Stimulated activated naive CD8-positive, alpha-beta T cell treated with anti-CD3 and anti-CD28 coated beads, Interleukin-15, Interleukin-2, amounts not matched to agents 100 U/mL and 50 U/mL, for 24 hours (primary cell): Measurements from ENCODE around the gene EYA3.

Source experiments
- ATAC-seq: fragments of 150-1000 bp; cut with Tn5 transposase; one replicate; pipeline ENCODE4 v1.10.0; 2021
- DNase-seq: peaks from one replicate; pipeline ENCODE4 v3.0.0; 2021

The EYA3 gene

DNA sequence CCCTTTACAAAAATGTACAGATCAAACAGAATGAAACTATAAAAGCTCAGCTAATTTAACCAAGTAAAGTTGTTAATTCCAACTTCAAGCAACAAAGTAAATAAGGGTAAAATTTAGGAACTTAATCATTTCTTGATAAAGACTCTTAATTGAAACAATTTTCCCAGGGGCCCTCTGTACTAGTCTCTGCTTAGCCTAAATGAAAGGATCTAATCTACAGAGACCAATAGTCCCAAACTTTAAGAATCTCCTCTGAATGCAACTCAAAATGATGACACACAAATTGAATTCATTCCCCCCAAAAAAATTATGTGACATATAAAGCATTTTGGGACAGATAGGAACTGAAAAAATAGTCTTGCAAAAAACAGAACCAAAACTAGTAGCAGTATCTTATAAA, 16.6 kb downstream of the EYA3 start:
- ATAC-seq (no peak), DNase-seq (no peak)

DNA sequence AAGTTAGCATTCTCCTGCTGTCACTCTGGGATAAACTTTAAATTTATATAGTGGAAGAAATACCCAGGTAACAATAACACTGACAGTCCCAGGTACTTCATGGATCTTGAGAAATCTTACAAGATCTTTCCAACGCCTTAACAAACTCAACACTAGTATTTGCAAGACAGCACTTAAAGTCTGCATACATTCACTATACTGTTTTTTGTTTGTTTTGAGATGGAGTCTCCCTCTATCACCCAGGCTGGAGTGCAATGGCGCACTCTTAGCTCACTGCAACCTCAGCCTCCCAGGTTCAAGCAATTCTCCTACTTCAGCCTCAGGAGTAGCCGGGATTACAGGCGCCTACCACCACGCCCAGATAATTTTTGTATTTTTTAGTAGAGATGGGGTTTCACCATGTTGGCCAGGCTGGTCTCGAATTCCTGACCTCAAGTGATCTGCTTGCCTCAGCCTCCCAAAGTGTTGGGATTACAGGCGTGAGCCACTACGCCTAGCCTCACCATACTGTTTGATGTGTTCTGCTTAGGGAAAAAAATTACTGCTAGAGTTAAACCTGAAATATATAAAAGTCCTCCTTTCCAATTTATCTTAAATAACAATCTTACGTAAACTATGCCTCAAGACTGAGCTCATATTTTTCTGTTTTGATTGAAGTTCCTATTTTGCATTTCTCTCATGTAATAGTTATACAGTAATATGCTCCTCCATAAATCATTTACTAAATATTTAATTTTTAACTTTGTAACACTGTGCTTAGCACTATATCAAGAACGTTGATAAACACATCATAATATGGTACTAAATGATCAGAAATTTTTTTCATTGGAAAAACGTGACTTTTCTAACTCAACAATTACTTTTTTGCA, 17.5 kb downstream of the EYA3 start:
- DNase-seq (no peak), ATAC-seq (no peak)

DNA sequence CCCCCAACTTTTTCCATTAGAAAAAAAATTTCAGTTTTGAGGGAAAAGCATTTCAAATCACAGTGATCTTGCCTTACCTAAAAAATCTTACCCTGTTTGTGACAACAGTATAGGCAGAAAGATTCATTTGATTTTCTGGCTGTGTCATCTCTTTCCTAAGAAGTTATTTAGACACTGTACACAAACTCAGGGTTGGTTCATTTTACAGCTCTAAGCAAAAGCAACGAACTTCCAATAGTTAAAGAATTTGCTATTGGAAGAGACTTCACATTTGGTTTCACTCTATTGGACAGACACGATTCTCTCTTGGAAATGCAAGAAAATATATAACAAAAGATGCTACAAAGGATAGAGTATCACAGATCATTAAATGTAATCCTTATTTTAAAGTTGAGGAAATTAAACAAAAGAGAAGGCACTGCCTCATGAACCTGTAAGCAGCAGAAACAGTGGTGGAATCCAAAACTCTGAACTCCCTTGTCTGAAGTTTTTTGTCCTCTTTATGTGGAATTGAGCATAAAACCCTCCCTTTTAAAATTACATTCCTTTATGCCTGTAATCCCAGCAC, 20.8 kb downstream of the EYA3 start:
- DNase-seq: no peak
- ATAC-seq: no peak

DNA sequence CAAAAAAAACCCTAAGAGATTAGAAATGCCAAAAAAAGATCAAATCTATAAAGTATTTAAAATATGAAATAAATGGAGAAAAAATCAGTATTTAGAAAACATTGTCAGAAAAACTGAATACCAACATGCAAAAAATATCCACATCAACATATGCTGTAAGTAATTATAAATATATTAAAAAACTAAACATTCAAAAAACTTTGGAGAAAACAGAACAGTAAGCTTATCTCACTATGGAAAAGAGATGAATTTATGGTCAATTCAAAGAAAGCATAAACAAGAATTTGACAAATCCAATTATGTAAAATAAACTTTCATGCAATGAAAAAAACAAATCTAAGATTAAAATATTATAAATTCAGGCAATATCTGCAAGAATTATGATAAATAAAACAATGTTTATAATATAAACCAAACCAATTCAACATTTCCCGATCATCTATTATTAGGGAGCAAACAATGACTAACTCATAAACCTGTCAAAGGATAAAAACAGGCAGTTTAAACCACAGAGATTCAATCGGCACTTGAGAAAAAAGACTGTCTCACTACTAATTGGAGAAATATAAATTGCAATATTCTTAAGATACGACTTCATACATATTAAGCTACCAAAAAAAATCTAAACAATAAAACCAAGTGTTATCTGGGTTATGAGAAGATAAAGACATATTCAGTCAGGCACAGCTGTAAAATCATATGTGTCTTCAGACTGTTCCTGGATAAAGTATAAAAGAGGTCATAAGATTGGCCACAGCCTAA, 21.8 kb downstream of the EYA3 start:
- DNase-seq (no peak), ATAC-seq (no peak)

DNA sequence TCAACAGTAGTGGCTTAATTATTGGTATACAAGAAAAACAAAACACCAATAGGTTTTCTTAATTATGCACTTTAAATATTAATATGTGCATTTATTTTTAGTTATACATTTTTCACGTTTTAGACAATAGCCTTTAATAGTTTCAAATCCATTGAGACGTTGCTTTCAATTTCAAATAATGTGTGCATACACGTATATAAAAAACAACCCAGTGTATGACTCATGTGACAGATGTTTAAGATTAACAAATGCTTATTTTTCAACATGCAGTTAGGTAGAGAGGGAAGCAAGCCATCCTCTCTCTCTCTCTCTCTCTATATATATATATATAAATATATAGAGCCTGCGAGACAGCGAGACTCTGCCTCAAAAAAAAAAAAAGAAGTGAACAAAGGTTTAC, 24.3 kb downstream of the EYA3 start:
- ATAC-seq (no peak), DNase-seq (no peak)

DNA sequence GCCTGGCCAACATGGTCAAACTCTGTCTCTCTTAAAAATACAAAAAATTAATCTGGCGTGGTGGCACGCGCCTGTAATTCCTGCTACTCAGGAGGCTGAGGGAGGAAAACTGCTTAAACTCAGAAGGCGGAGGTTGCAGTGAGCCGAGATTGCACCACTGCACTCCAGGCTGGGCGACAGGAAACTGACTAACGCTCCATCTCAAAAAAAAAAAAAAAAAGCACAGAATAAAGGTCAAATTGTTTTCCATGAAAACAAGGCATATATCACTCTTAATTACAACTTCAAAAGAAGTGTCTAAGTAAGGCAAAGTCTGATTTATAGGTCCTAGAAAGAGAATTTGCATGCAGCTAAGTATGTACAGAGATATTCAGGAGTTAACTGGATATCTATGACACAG, 25.6 kb downstream of the EYA3 start:
- peak; percentile 89 for ATAC-seq
- DNase-seq: peak; percentile 46

DNA sequence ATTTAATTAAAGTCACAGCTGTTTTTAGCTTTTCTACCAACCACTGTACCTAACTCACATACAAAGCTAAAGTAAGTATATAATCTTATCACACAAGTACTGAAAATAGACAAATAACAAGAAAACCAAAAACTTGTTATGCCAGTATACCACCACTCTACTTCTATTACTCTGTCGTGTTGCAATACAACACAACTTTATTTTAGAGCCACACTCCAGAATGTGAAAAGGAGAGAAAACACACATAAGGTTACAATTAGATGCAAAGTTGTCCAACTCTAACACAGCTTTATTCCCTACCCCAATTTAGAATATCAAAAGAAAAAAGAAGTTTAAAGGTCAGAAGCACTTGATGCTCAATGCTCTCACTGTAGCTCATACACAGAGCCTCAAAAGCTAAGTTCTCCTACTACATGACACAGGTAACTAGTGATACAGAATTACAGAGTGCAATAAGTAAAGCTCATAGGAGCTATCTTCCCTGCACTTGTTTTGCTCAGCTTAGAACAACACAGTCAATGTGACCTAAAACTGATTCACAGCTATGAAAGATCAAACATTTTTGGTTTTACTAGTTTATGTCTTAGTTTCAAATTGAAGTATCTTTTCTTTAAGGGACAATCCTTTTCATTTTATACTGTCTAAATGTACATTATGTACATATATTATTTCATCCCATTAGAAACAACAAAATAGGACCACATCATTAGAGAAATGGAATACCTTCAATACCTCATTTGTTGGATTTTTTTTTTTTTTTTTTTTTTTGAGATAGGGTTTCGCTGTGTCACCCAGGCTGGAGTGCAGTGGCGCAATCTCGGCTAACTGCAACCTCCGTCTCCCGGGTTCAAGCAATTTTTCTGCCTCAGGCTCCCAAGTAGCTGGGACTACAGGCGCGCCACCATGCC, 29.2 kb downstream of the EYA3 start:
- peak; percentile 55 for ATAC-seq
- no peak for DNase-seq

DNA sequence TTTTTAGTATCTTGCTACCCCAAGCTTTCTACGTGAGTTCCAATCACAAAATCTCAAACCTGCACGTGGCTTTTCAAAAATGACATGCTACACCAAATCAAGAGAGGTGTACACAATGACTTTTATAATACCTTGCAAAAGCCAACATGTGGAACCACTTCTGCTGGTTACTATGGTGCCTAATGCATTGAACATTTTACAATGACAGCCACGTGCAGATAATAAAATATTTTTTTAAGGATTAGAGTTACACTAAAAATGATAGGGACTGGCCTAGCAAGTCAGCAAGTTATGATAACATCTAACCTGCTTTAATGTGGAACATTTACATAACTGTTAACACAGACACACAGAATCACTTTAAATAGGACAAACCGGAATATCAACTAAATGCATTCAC, 30.2 kb downstream of the EYA3 start:
- no peak for ATAC-seq

DNA sequence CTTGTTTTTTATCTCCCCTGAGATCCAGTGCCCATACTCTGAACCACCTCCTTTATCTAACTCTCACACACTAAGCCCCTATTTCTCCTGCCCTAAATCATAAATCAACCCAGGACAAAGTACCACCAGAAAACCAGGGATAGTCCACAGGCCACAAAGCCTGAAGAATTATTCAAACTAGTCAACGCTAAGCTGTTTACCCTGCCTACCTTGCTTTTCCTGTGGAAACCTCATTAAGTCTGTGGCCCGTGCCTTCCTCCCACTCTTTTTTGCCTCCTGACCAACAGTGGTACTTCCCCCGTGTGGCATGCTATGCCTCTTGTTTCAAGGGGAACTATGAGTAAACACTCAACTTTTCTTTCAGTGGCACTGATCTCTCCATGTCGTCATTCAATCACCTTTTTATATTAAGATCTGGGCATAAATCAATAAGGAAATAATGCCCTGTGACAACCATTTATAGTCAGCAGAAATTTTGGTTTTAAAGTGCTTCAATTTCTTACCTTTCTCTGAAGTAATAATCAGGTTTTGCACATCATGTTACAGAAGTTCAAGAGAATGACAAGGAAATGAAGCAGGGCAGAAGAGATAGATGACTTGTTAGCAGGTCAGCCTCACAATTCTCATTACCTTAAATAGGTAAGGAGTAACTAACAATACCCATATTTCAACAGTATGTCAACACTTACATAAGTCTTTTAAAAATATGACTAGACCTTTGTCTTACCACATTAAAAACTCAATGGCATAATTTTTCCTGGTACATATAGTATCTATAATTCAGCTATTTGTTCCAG, 32.1 kb downstream of the EYA3 start:
- ATAC-seq (peak; percentile 98), DNase-seq (peak; percentile 71)

More for the DNA sequence above, 30.2 kb downstream of the EYA3 start:
- no peak for DNase-seq

DNA sequence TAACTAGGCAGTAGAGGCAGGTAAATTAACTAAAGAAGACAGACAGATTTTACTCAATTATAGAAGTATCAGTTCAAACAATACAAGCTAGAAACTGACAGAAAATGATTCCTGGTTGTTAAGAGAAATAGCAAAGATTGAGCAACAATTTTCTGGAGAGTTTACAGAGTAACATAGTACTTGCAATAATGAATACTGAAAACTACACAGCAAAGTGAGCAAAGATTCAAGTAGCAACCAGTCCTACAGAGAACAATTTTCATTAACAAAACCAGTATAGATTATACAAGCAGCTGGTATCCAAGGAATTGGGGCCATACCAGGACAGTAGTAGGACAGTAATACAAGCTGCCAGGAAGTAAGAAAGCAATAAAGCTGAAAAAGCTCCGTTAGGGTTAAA, 37.6 kb downstream of the EYA3 start:
- ATAC-seq (no peak), DNase-seq (no peak)

DNA sequence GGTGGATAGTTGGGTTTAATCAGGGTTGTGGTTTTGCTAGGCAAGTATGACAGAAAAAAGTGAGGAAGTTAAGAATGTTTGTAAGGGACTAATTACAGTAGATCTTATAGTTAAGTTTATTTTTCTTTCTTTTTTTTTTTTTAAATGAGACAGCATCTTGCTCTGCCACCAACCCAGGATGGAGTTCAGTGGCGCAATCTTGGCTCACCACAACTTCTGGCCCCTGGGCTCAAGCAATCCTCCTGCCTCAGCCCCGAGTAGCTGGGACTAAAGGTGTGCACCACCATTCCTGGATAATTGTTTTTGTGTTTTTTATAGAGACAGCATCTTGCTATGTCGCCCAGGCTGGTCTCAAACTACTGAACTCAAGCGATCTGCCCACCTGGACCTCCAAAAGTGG, 41.7 kb downstream of the EYA3 start:
- ATAC-seq (no peak), DNase-seq (no peak)

DNA sequence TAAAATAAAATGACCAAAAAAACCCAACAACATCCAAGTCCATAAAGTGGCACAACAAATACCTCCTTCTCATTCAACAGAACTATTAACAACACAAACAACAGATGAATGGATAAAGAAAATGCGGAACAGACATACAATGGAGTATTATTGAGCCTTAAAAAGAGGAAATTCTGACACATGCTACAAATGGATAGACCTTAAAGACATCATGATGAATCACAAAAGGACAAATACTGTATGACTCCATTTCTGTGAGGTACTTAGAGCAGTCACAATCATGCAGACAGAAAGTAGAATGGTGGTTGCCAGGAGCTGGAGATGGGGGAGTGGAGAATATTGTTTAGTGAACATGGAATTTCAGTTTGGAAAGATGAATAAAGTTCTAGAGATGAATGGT, 42.6 kb downstream of the EYA3 start:
- ATAC-seq: no peak
- no peak for DNase-seq

DNA sequence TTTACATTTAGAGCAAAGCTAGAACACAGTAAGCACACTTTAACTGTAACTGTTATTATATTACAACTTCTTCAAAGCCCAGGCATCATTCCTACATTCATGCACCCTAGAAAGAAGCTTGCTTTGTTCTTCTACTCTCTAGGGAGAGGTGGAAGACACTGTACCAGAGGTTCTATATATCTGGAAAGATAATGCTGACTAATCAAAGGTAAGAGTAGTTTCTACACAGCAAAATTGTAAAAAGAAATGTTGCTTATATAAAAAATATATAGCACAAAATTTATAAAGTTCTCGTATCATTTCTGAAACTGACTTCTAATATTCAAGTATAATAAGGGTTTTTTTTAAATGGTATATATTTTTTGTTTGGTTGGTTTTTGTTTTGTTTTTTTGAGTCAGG, 44.0 kb downstream of the EYA3 start:
- no peak for ATAC-seq
- DNase-seq: no peak

DNA sequence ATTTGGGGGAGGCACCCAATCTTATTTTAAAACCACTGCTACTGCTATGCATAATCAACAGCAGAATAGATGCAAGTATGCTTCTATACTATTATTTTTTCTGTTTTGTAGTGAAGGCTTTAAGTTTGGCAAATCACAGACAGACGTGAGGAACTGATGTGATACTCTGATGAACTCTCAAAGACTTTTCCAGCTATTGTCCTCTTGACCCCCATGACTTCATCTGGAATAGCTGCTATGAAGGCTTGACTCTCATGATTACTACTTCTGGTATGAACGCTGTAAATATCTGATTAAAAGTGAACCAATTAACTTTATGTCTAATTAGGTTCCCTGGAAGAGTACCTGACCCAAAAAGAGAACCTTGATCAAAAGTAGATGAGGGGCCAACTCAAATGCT, 49.1 kb downstream of the EYA3 start:
- ATAC-seq: no peak
- no peak for DNase-seq

DNA sequence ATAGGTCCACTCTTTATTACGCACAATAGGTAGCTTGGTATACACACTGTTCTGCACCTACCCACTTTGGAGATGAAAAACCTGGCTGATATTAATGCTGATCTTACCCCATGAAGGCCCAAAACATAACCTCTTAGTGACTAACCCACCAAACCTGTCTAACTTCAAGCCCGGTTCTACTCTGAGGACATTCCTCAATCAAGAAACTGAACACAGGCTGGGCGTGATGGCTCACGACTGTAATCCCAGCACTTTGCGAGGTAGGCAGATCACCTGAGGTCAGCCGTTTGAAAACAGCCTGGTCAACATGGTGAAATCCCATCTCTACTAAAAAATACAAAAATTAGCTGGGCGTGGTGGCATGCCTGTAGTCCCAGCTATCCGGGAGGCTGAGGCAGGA, 50.5 kb downstream of the EYA3 start:
- DNase-seq: no peak
- ATAC-seq: no peak

DNA sequence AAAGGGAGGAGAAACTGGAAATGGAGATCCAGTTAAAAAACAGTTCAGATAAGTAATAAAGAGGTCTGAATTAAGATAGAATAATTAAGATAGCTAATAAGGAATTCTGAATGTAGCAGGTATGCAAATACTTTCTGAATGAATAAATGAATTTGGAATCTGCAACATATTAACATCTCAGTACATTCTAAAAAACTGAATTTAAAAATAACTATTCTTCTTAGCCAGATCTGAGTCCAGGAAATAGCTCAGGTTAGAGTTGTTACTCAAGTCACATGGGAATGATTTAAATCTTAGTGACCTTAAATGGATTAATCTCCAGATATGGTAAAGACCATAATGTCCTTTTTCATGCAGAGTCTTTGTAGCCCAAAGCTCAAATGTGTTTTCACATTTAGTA, 51.2 kb downstream of the EYA3 start:
- no peak for DNase-seq
- no peak for ATAC-seq

DNA sequence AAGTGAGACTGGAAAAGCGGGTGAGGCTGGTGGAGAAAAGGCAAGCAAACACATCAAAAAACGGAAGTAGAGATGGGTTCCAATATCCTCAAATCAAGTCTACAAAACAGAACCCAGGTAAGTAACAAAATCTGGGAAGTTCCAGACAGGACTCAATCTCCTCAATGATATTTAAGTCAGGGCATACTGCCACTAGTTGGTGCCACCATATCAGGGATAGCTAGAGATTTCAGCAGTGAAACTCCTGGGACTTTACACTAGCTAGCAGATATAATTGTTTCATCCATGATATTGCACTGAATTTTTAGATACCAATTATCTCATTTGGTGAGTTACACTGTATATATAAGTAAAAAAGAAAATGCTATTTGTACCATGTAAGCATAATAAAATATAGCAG, 52.0 kb downstream of the EYA3 start:
- ATAC-seq (no peak), DNase-seq (no peak)

DNA sequence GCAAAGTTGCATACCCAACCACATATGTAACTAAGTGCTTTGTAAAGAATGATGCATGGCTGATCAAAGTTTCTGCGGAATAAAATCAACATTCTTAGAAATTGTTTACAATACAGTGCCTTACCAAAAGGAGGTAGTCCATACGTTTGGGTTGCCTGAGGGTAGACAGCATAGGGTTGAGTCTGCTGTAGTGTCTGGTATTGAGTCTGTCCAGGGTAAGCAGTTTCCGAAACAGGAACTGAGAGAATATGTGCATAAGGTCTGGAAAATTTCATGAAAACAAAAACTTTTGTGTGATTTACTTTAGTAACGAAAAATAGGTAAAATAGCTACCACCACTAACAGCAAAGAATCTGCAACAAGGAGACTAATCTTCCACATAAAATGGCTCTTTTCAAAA, 53.0 kb downstream of the EYA3 start:
- no peak for ATAC-seq
- DNase-seq: no peak

DNA sequence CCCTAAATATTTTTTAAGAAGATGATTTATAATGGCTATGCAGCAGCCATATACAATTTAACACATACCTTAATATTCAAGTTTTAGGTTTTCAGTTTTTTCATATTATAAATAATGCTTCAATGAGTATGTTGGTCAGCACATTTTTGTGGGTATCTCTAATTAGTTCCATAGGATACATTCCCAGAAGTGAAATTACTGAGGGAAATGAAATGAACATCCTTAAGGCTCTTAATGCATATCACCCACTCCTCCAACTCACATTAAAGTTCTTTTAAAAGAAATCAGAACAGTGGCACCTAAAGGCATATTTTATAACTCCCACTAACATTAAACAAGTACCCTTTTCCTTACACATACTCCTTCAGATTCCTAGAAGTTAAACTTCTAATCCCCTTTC, 56.1 kb downstream of the EYA3 start:
- ATAC-seq: no peak
- DNase-seq: no peak

DNA sequence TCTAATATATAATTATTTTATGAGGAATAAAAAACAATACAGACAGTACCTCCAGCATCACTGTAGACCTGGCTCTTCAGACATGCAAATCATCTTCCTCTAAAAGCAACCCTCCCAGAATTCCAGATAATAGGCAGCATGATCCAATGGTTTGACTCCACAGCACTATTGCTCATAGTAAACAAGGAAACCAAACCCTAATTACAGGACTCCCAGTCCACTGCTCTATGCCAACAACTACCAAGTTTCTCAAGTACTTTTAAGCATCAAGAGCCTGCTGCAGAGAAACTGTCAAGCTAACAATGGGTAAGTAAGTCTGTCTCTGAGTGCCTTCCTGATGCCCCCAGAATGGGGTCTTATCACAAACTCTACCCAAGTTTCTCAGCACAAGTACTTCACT, 57.2 kb downstream of the EYA3 start:
- no peak for ATAC-seq

DNA sequence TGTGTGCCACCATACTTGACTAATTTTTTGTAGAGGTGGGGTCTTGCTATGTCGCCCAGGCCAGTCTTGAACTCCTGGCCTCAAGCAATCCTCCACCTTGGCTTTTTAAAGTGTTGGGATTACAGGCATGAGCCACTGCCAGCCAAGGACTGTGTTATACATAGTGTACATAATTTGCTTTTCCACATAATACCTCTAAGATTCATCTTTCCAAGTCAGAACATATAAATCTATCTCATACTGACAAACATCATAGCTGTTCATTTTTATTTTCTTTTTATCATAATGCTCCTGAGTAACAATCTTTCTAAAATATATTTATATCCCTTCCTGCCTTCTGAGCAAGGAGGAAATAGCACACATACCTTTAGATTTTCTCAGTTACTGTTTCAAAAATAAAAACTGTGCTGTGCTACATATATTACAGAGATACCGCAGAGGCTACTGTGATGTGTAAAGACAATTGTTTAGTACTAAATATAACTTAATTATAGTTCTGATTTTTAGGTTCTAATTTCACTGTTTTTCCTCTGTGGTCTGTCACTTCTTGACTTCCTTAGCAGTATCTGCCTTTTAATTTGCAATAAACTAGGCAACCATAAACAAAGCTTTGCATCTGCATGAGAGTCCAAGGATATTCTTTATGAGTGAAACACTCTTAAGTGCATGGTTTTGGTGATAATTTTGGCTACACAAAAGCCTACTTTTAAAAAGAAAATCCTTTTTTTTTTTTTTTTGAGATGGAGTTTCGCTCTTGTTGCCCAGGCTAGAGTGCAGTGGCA, 59.3 kb downstream of the EYA3 start:
- no peak for DNase-seq
- ATAC-seq: no peak

More for the DNA sequence above, 57.2 kb downstream of the EYA3 start:
- DNase-seq: no peak
